Neural cell (in vitro differentiated cells): ENCODE data around the gene HUS1.

Experiments used
- CTCF ChIP-seq: fragments of 450-650 bp; IDR thresholded peaks from 2 replicates; pipeline ENCODE4 v1.5.1; 2014; ENCODE audit warnings: antibody characterized with exemption, mild to moderate bottlenecking, moderate library complexity; ENCODE audit not compliant: poor library complexity, severe bottlenecking
- EP300 ChIP-seq: fragments of 450-650 bp; conservative IDR thresholded peaks from 2 replicates; pipeline ENCODE4 v1.6.1; 2014; ENCODE audit warnings: antibody characterized with exemption, mild to moderate bottlenecking, moderate library complexity; ENCODE audit not compliant: poor library complexity, severe bottlenecking
- RAD21 ChIP-seq: fragments of 450-650 bp; conservative IDR thresholded peaks from 2 replicates; pipeline ENCODE4 v1.6.1; 2014; ENCODE audit warnings: antibody characterized with exemption, mild to moderate bottlenecking, moderate library complexity

GRCh38 chr7:48011951-48012350 lies 32.5 kb upstream of the HUS1 start:
- no peak for TF ChIP-seq RAD21
- no peak for TF ChIP-seq EP300
- no peak for TF ChIP-seq CTCF
